Measurements from ENCODE around the gene UQCR11. TPM values are rescaled to one million over a fixed set of nuclear protein-coding genes. Genes with fewer than 3 reads are reported as not detected.

The UQCR11 gene
- total RNA-seq, 1 donor from 2014 or later = 184 TPM

GRCh38 chr19:1555487-1556389 lies 49.5 kb downstream of the UQCR11 start:
- Mint-ChIP-seq H3K27ac (ENCODE audit: unreplicated experiment) (no peak overlapping the region), H3K9me3 (ENCODE audit: low read depth) (no peaks in the 10 kb centered on the region), H3K4me3 (ENCODE audit: unreplicated experiment) (no peak overlapping the region), H3K27me3 (ENCODE audit: low read depth) (no peaks in the 10 kb centered on the region), H3K36me3 (ENCODE audit: low read depth) (peaks cover 3% of the 10 kb centered on the region), H3K4me1 (ENCODE audit: low read depth) (peaks cover 3% of the 10 kb centered on the region)
- DNase-seq (ENCODE audit: low spot score) = no peak
- TF ChIP-seq CTCF (IDR thresholded peaks at IDR 0.05) = no peak

GRCh38 chr19:1554968-1555367 lies 50.3 kb downstream of the UQCR11 start:
- Mint-ChIP-seq H3K4me1 (ENCODE audit: low read depth) (peaks cover 3% of the 10 kb centered on the region), H3K27ac (ENCODE audit: unreplicated experiment) (no peak overlapping the region), H3K9me3 (ENCODE audit: low read depth) (no peaks in the 10 kb centered on the region), H3K36me3 (ENCODE audit: low read depth) (peaks cover 3% of the 10 kb centered on the region), H3K4me3 (ENCODE audit: unreplicated experiment) (no peak overlapping the region), H3K27me3 (ENCODE audit: low read depth) (no peaks in the 10 kb centered on the region)
- TF ChIP-seq CTCF (IDR thresholded peaks at IDR 0.05) = no peak
- DNase-seq (ENCODE audit: low spot score) = no peak

GRCh38 chr19:1553415-1553814 lies 51.8 kb downstream of the UQCR11 start:
- TF ChIP-seq CTCF (IDR thresholded peaks at IDR 0.05) = no peak
- DNase-seq (ENCODE audit: low spot score) = no peak
- H3K27me3 Mint-ChIP-seq (ENCODE audit: low read depth) = no peaks in the 10 kb centered on the region
- H3K9me3 Mint-ChIP-seq (ENCODE audit: low read depth) = no peaks in the 10 kb centered on the region
- H3K36me3 Mint-ChIP-seq (ENCODE audit: low read depth) = peaks cover 3% of the 10 kb centered on the region
- no peak overlapping the region for H3K4me3 Mint-ChIP-seq (ENCODE audit: unreplicated experiment)
- no peak overlapping the region for H3K27ac Mint-ChIP-seq (ENCODE audit: unreplicated experiment)
- no peaks in the 10 kb centered on the region for H3K4me1 Mint-ChIP-seq (ENCODE audit: low read depth)

- Mint-ChIP-seq H3K4me3 (ENCODE audit: unreplicated experiment) (no peak overlapping the region), H3K4me1 (ENCODE audit: low read depth) (peaks cover under 1% of the 10 kb centered on the region), H3K27ac (ENCODE audit: unreplicated experiment) (no peak overlapping the region), H3K9me3 (ENCODE audit: low read depth) (no peaks in the 10 kb centered on the region), H3K27me3 (ENCODE audit: low read depth) (no peaks in the 10 kb centered on the region), H3K36me3 (ENCODE audit: low read depth) (peaks cover 1% of the 10 kb centered on the region)
- no peak for DNase-seq (ENCODE audit: low spot score)
- TF ChIP-seq CTCF (IDR thresholded peaks at IDR 0.05) = no peak
Observed at GRCh38 chr19:1551068-1552040, 53.9 kb downstream of the UQCR11 start.

- Mint-ChIP-seq H3K27me3 (ENCODE audit: low read depth) (peaks cover 3% of the 10 kb centered on the region), H3K9me3 (ENCODE audit: low read depth) (no peaks in the 10 kb centered on the region), H3K27ac (ENCODE audit: unreplicated experiment) (no peak overlapping the region), H3K4me3 (ENCODE audit: unreplicated experiment) (no peak overlapping the region), H3K4me1 (ENCODE audit: low read depth) (peaks cover 4% of the 10 kb centered on the region), H3K36me3 (ENCODE audit: low read depth) (peaks cover 1% of the 10 kb centered on the region)
- no peak for DNase-seq (ENCODE audit: low spot score)
- no peak for TF ChIP-seq CTCF (IDR thresholded peaks at IDR 0.05)
Observed at GRCh38 chr19:1549332-1549945, 55.8 kb downstream of the UQCR11 start.
